HFF-Myc (cell line): ENCODE data around the gene ADGRE1.

Experiments
- DNase-seq: peaks from one replicate; pipeline ENCODE4 v3.0.0-alpha.2; 2011; ENCODE audit warnings: low read depth; ENCODE audit errors: extremely low read depth
- H3K4me3 ChIP-seq: replicated peaks from 2 replicates; pipeline ENCODE4 v1.5.1; 2011; ENCODE audit warnings: low read depth, mild to moderate bottlenecking, control low read depth, low read length
- TF ChIP-seq, protein P1 (sequence below): IDR thresholded peaks from 2 replicates; pipeline ENCODE4 v1.5.1; 2012; ENCODE audit warnings: mild to moderate bottlenecking, low read depth, low read length, control low read depth; ENCODE audit errors: missing control alignments

ADGRE1 gene

GRCh38 chr19:6876748-6877147 is 10.6 kb upstream of the ADGRE1 start:
- no peak overlapping the region for H3K4me3 ChIP-seq
- TF ChIP-seq, protein P1, sequence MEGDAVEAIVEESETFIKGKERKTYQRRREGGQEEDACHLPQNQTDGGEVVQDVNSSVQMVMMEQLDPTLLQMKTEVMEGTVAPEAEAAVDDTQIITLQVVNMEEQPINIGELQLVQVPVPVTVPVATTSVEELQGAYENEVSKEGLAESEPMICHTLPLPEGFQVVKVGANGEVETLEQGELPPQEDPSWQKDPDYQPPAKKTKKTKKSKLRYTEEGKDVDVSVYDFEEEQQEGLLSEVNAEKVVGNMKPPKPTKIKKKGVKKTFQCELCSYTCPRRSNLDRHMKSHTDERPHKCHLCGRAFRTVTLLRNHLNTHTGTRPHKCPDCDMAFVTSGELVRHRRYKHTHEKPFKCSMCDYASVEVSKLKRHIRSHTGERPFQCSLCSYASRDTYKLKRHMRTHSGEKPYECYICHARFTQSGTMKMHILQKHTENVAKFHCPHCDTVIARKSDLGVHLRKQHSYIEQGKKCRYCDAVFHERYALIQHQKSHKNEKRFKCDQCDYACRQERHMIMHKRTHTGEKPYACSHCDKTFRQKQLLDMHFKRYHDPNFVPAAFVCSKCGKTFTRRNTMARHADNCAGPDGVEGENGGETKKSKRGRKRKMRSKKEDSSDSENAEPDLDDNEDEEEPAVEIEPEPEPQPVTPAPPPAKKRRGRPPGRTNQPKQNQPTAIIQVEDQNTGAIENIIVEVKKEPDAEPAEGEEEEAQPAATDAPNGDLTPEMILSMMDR, result no peak
- DNase-seq, result no peak

- no peak overlapping the region for H3K4me3 ChIP-seq
- TF ChIP-seq, protein P1, result no peak
- DNase-seq, result no peak
Observed at GRCh38 chr19:6877766-6878165, 9.6 kb upstream of the ADGRE1 start.

GRCh38 chr19:6886277-6886897 is 992 bp upstream of the ADGRE1 start:
- TF ChIP-seq, protein P1, result no peak
- no peak for DNase-seq
- no peak overlapping the region for H3K4me3 ChIP-seq

GRCh38 chr19:6888967-6889366 is 1.6 kb downstream of the ADGRE1 start:
- DNase-seq, result no peak
- TF ChIP-seq, protein P1, result no peak
- no peak overlapping the region for H3K4me3 ChIP-seq

- no peak for DNase-seq
- TF ChIP-seq, protein P1, result no peak
- no peak overlapping the region for H3K4me3 ChIP-seq
Observed at GRCh38 chr19:6890401-6890913, 3.1 kb downstream of the ADGRE1 start.

DNA sequence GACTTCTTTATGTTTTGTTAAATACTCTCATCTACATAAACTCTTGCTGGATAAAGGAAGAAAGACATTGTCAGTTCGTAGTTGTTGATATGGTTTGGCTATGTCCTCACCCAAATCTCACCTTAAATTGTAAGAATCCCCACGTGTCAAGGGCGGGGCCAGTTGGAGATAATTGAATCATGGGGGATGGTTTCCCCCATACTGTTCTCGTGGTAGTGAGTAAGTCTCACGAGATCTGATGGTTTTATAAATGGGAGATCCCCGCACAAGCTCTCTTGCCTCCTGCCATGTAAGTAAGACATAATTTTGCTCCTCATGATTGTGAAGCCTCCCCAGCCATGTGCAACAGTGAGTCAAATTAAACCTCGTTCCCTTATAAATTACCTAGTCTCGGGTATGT is 3.6 kb downstream of the ADGRE1 start:
- TF ChIP-seq, protein P1, result no peak
- DNase-seq, result no peak
- H3K4me3 ChIP-seq, result no peak overlapping the region

DNA sequence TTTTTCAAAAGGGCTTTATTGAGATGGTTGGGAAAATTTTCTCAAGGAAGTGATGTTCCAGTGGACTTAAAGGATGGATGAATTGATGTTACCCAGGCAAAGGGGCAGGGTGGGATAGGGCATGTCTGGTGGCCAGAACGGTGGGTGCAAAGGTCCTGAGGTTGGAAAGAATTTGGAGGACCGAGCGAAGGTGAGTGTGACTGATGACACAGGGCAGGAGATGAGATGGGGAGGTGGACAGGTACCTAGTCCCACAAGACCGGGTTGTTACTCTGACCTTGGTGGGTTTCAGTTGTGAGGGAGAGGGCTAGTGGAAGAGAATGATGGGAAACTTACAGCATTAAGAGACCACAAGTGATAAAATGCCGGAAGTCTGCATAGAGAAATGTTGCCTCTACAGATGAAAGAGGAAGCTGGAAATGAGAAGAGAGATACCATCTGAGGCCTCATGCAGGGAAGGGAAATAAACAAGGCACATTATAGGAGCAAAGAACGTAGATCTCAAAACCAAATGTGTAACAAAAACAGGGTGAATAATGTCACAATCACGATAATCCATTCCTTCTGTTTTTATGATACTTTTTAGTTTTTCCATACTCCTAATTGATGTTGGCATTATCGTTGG is 4.5 kb downstream of the ADGRE1 start:
- TF ChIP-seq, protein P1, result no peak
- DNase-seq, result no peak
- H3K4me3 ChIP-seq, result no peak overlapping the region
